Body of pancreas (tissue), 4 donors: Measurements from ENCODE around the gene SLC9A9.
"Not testable (repeated sequence)": the region's sequence is repeated elsewhere in the genome, so short reads cannot be mapped to it uniquely, and the experiment has no call there.

Experiments
- CTCF ChIP-seq, 7 experiments: fragments of 450-650 bp in 4 of 7; fragments of 200-600 bp in 3 of 7; sonication (generic) in 3 of 7; IDR thresholded peaks; one replicate each; pipeline ENCODE4 v1.5.1; 2016 to 2019; ENCODE audit warnings: antibody characterized with exemption in 7 of 7
- POLR2A ChIP-seq, 3 donors: fragments of 450-650 bp; IDR thresholded peaks; one replicate each; pipeline ENCODE4 v1.6.1; 2016; ENCODE audit warnings: antibody characterized with exemption in 3 of 3, mild to moderate bottlenecking in 2 of 3

GRCh38 chr3:143695333-143695732 lies 152.9 kb downstream of the SLC9A9 start:
- TF ChIP-seq CTCF, POLR2A (IDR thresholded peaks at IDR 0.05): not testable (repeated sequence)
